ENCODE measurements around the gene GEMIN7. TPM values are rescaled to one million over a fixed set of nuclear protein-coding genes. Genes with fewer than 3 reads are reported as not detected.

GEMIN7 gene
- total RNA-seq, 1 donor from 2014 or later, result 16.1 TPM

DNA sequence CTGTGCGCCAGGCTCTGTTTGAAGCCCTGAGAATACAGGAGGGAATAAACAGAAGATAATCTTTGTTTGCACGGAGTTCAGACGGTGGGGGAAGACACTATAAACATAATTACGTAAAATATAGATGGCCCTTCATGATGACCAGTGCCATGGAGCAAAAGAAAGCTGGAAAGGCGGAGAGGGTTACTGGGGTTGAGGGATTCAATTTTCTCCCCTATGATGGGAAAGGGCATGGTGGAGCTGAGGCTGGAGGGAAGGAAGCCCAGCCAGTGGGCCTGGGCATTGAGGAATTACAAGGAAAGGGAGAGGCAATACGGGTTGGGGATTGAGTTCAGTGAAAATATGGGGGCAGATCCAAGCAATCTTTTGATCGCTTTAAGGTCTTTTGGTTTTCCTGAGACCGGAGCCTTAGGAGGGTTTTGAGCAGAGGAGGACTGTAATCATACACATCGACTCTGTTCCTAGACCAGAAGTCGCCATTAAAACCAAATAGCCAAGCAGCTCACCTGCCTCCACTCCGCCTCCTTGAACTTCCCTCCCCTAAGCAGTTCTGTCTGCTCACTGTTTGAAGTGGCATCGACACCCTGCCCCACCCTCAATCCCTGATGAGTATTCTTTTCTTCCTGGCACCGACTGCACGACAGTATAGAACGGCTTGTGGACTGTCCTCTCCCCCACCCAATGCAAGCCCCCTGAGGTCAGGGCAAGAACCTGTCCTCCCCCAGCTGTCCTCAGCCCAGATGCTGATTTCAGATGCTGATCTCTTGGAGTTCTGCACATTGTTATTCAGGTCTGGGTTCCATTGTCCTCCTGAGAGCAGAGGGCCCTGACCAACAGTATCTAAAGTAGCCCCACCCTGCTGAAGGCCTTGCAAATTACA lies 2.0 kb upstream of the GEMIN7 start:
- Histone ChIP-seq H3K9me3 (no peaks in the 10 kb centered on the region), H3K4me1 (peaks cover 50% of the 10 kb centered on the region), H3K27me3 (ENCODE audit: low read depth) (no peaks in the 10 kb centered on the region), H3K36me3 (peaks cover 9% of the 10 kb centered on the region), H3K4me3 (peak overlapping the region; percentile 76), H3K27ac (peak overlapping the region; percentile 84)
- ATAC-seq (no peak), DNase-seq (no peak)
- intact Hi-C loops (cut with DNase I), result no loop called here
- TF ChIP-seq, protein P1, sequence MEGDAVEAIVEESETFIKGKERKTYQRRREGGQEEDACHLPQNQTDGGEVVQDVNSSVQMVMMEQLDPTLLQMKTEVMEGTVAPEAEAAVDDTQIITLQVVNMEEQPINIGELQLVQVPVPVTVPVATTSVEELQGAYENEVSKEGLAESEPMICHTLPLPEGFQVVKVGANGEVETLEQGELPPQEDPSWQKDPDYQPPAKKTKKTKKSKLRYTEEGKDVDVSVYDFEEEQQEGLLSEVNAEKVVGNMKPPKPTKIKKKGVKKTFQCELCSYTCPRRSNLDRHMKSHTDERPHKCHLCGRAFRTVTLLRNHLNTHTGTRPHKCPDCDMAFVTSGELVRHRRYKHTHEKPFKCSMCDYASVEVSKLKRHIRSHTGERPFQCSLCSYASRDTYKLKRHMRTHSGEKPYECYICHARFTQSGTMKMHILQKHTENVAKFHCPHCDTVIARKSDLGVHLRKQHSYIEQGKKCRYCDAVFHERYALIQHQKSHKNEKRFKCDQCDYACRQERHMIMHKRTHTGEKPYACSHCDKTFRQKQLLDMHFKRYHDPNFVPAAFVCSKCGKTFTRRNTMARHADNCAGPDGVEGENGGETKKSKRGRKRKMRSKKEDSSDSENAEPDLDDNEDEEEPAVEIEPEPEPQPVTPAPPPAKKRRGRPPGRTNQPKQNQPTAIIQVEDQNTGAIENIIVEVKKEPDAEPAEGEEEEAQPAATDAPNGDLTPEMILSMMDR (IDR thresholded peaks at IDR 0.05), result no peak

DNA sequence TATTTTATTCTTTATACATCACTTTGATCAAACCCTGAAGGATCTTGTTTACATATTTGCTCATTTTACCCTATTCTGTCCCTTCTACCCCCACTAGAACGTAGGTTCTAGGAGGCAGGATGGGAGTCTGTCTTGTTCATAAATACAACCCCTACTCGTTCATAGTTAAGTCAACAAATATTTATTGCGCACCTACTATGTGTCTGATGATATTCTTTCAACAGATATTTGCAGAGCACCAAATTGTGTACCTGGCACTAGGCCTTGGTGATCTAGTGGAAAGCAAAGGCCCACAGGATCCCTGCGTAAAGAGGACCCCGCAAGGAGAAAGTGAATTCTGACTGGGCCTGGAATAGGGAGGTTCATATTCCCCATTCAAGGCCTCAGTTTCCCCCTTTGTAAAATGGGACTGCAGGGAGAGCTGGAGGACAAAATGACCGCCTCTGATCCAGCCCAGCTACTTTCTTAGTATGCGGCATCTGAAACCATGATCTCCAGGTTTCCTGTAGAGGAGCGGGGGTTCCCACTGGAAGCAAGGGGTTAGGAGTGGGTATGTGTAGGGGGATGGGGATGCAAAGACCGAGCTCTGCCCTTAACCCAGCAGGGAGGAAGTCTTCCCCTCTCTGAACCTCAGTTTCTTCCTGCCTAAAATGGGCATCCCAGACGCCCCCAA lies 534 bp upstream of the GEMIN7 start:
- Histone ChIP-seq H3K4me3 (peak overlapping the region; percentile 99), H3K27me3 (ENCODE audit: low read depth) (no peaks in the 10 kb centered on the region), H3K36me3 (peaks cover 15% of the 10 kb centered on the region), H3K4me1 (peaks cover 47% of the 10 kb centered on the region), H3K27ac (peak overlapping the region; percentile 80), H3K9me3 (no peaks in the 10 kb centered on the region)
- intact Hi-C loops (cut with DNase I), result no loop called here
- ATAC-seq, result no peak
- no peak for DNase-seq
- TF ChIP-seq, protein P1 (IDR thresholded peaks at IDR 0.05), result no peak

DNA sequence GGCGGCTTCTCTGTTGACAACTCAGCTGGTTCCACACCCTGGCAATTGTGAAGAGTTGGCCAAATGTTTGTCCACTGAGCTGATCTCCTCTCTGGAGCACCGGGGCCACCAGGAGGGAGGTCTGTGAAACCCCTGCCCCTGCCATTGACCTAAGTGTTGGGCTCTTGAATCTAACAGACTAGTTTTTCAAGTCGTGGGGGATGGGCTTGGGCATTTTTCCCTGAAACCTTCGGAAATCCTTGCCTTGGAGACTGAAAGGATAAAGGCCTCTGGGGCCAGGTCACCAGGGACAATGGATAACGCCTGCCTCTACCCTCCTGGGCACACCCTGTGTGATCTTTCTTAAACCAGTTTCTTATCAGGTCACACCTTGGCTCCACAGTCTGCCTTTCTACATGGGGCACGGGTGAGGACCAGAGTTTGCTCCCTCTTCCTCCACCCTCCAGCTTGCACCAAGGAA lies 881 bp downstream of the GEMIN7 start:
- peaks cover 24% of the 10 kb centered on the region for H3K36me3 ChIP-seq
- H3K27ac ChIP-seq, result peak overlapping the region; percentile 80
- H3K27me3 ChIP-seq (ENCODE audit: low read depth), result no peaks in the 10 kb centered on the region
- TF ChIP-seq, protein P1 (IDR thresholded peaks at IDR 0.05), result no peak
- H3K9me3 ChIP-seq, result no peaks in the 10 kb centered on the region
- peaks cover 41% of the 10 kb centered on the region for H3K4me1 ChIP-seq
- ATAC-seq (no peak), DNase-seq (no peak)
- H3K4me3 ChIP-seq, result peak overlapping the region; percentile 99
- intact Hi-C loops (cut with DNase I), result no loop called here

DNA sequence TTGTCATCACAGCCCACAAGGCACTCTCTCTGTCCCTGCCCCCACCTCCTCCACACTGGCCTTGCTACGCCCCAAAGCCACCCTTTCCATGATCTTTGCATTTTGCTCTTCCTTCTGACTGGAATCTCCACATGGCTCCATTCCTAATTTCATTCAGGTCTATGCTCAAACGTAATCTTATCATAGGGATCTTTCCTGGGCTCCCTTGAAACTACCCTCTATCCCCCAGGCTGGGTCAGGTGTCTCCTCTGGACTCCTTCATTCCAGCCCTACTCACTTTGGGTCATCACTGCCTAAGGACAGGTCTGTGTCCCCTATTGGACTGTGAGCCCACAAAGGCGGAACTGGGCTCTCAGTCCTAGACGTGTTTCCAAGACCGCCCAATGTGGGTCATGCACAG lies 3.1 kb downstream of the GEMIN7 start:
- ATAC-seq, result no peak
- no peaks in the 10 kb centered on the region for H3K9me3 ChIP-seq
- peaks cover 30% of the 10 kb centered on the region for H3K4me1 ChIP-seq
- intact Hi-C loops (cut with DNase I), result no loop called here
- TF ChIP-seq, protein P1 (IDR thresholded peaks at IDR 0.05), result no peak
- no peak overlapping the region for H3K4me3 ChIP-seq
- peaks cover 29% of the 10 kb centered on the region for H3K36me3 ChIP-seq
- H3K27ac ChIP-seq, result no peak overlapping the region
- H3K27me3 ChIP-seq (ENCODE audit: low read depth), result no peaks in the 10 kb centered on the region
- DNase-seq, result no peak

DNA sequence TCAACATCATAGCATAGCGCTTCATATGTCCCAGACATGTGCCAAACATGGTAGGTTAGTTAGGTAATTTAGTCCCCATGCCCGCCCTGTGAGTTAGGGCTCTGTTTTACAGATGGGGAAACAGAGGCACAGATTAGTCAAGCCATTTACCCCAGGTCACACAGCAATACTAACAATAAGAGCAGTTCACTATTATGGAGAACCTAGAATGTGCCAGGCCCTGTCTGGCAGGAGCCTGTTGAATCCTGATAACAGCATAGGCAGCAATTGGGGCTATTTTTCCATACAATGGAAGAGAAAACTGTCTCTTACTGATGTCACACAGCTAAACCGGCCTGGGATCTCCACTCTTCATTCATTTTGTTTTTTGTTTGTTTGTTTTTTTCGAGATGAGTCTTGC lies 7.4 kb downstream of the GEMIN7 start:
- intact Hi-C loops (cut with DNase I), result no loop called here
- Histone ChIP-seq H3K9me3 (no peaks in the 10 kb centered on the region), H3K36me3 (peaks cover 44% of the 10 kb centered on the region), H3K27ac (no peak overlapping the region), H3K27me3 (ENCODE audit: low read depth) (no peaks in the 10 kb centered on the region), H3K4me1 (peaks cover 7% of the 10 kb centered on the region), H3K4me3 (no peak overlapping the region)
- DNase-seq, result no peak
- TF ChIP-seq, protein P1 (IDR thresholded peaks at IDR 0.05), result no peak
- no peak for ATAC-seq

Measured in lower lobe of right lung (tissue), 2 donors.